ENCODE data around the gene PDSS2.
"Not testable (repeated sequence)": the region's sequence is repeated elsewhere in the genome, so short reads cannot be mapped to it uniquely, and the experiment has no call there.

Gene PDSS2

DNA sequence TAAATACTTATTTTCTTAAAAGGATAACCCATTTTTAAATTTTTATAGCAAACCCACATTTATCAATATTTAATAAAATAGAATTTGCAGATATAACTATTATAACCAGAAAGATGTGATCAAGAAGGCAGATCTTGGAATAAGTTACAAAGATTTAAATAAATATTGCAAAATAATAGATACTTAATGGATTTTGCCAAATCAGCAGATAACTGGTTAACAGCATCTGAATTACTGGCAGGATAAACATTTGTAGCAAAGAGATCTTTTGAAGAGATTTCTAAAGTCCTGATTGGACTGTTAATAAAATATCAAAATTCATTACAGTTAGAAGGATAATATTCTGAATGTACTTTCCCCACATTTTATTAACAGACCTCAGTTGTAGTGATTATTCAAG, 144.2 kb downstream of the PDSS2 start:
- peak in 1 of 3 experiments; percentile 48 for DNase-seq

DNA sequence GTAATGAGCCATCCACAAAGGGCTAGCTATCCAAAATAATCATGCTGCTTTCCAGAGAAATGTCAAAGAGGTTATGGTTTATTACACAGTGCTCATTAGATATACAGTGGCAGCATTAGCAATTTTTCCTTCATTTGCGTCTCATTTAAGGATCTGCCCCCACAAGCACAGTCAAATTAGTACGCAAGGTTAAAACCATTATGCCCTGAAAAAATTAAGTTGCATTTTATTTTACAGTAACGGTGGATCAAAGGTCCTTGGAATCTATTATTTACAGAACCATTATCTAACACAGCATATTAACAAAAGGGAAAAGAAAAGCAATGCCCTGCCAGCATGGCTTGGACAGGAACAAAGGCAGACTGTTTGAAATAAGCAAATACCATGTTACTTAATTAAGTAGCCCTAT, 144.8 kb downstream of the PDSS2 start:
- DNase-seq = peak in 2 of 3 experiments; percentile 75 to 94

GRCh38 chr6:107313776-107314175, 145.6 kb downstream of the PDSS2 start:
- DNase-seq = no peak

GRCh38 chr6:107310362-107310761, 149.0 kb downstream of the PDSS2 start:
- no peak for DNase-seq

- DNase-seq = peak in 1 of 3 experiments; percentile 23
Observed at GRCh38 chr6:107308677-107309076, 150.7 kb downstream of the PDSS2 start.

DNA sequence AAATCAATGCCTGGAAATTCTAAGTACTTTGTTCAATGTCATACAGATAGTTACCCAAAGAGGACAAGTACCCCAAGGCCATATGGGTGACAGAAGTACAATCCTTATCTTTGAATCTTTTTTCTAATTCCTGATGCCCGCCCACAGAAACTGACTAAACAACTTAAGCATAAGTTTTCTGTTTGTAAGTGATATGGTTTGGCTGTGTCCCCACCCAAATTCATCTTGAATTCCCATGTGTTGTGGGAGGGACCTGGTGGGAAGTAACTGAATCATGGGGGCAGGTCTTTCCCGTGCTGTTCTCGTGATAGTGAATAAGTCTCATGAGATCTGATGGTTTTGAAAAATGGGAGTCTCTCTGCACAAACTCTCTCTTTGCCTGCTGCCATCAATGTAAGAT, 153.4 kb downstream of the PDSS2 start:
- not testable (repeated sequence) for DNase-seq

- DNase-seq = no peak
Observed at GRCh38 chr6:107305391-107305790, 154.0 kb downstream of the PDSS2 start.

DNA sequence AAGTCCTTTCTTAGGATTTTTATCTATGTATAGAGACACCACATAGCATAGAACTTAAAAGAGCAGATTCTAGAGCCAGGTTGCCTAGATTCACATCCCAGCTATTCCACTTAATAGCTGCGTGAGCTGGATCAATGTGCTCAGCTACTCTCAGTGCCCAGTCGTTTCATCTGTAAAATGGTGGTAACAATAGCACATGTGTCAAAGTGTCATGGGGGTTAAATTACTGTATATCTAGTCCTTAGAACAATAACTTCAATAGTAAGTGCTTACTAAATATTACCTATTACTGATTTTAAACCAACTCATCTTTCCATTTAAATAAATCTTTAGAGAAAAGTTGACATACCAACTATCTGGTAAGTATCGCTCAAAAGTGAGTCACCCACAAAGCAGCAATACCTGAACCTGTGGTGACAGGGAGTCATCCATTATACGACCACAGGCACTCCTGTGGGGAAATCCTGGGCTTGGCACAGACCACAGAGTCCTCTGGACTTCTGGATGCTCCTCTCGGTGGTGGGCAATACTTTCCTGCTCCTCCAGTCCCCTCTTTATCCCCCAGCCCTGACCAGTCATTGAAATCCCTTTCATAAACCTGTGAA, 154.8 kb downstream of the PDSS2 start:
- DNase-seq = no peak

GRCh38 chr6:107293350-107293749, 166.0 kb downstream of the PDSS2 start:
- peak in 1 of 3 experiments; percentile 20 for DNase-seq

DNA sequence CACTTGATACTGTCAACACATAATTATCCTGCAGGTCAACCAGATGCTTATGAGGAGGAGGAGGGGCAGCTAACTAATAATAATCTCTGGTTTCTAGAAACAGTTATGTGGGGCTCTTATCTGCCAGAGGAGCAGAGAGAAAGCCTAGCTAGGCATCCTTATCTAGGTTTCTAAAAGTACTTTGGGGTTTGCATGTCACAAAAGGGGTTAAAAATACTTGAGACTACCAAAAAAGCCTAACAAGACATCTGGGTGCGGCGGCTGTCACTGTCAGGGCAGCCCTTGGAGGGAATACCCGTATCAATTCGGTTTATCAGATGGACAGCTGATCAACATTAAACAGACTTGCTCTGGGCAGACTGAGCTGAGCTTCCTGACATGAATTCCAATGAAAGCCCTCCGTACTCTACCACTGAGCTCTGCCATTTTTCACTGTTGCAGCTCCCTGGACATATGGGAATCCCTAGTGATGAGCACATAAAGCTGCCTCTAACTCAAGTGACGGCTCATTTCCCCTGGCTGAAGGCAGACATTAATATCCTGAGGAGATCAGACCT, 166.6 kb downstream of the PDSS2 start:
- peak in 1 of 3 experiments; percentile 26 for DNase-seq

DNA sequence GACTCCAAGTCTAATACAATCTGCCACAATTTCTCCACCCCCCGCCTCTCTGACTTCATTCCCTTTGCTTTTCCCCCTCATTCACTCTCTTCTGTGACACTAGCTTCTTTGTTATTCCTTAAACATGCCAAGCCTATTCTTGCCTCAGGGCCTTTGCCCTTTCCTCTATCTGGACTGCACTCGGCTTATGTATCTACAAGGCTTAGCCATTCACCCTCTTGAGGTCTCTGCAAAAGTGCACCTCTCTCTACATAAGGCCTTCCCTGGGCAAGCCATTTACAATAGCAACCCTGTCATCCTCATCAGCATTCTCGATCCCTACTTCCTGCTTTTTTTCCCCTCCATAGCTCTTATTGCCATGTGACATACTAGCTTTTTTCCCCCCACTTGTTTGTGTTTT, 168.9 kb downstream of the PDSS2 start:
- DNase-seq = no peak

DNA sequence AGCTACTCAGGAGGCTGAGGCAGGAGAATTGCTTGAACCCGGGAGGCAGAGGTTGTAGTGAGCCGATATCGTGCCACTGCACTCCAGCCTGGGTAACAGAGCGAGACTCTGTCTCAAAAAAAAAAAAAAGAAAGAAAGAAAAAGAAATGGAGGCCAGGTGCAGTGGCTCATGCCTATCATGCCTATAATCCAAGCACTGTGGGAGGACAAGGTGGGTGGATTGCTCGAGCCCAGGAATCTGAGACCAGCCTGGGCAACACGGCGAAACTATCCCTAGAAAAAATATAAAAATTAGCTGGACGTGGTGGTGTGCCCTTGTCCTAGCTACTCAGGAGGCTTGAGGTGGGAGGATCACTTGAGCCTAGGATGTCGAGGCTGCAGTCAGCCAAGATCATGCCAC, 170.1 kb downstream of the PDSS2 start:
- not testable (repeated sequence) for DNase-seq

- DNase-seq = not testable (repeated sequence)
Observed at GRCh38 chr6:107285683-107286082, 173.7 kb downstream of the PDSS2 start.

GRCh38 chr6:107284805-107285204, 174.6 kb downstream of the PDSS2 start:
- DNase-seq = no peak

GRCh38 chr6:107280791-107281190, 178.6 kb downstream of the PDSS2 start:
- DNase-seq = no peak

DNA sequence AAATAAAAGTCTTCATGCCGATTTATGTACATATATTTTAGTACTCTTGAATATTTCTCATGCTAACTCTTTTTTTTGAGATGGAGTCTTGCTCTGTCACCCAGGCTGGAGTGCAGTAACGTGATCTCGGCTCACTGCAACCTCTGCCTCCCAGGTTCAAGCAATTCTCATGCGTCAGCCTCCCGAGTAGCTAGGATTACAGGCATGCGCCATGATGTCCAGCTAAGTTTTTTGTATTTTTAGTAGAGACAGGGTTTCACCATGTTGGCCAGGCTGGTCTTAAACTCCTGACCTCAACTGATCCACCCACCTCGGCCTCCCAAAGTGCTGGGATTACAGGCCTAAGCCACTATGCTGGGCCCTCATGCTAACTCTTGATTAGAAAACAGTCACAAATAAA, 179.4 kb downstream of the PDSS2 start:
- DNase-seq = not testable (repeated sequence)

DNA sequence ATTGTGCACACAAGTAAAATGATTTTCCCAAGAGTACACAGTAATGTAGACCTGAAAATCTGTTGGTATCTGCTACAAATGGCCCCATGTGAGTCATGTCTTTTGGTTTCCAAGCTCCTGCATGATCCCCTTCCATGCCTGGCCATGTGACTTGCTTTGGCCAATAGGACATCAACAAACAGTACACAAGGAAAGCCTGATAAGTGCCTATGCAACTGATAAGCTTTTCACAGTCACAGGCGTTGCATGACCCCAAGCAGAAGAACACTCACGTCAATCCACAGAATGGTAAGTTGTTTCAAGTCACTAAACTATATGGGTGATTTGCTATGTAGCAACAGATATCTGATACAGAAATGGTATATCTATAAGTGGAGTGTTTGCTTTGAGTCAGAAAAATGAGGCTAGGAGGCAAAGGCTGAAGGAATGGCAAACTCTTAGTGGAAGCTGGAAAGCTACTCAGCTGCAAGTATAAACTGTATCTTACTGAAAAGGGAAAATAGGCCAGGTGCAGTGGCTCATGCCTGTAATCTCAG, 184.0 kb downstream of the PDSS2 start:
- no peak for DNase-seq

- no peak for DNase-seq
Observed at GRCh38 chr6:107274288-107274687, 185.1 kb downstream of the PDSS2 start.

DNA sequence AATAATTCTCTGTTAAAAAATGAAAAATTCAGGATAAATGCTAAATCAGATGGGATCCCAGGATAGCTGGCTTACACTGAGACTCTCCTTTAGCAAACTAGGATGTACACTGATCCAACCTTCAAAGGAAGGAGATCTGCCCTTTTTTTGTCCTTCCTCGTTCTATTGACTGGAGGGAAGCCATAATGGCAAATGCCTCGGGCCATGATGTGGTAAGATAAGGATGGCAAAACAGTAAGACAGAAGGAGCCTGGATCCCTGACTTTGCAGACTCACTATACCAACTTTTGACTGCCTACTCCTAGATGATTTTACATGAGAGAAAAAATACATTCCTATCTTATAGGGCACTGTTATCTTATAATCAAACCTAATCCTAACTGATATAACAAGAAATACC, 187.1 kb downstream of the PDSS2 start:
- DNase-seq = no peak

DNA sequence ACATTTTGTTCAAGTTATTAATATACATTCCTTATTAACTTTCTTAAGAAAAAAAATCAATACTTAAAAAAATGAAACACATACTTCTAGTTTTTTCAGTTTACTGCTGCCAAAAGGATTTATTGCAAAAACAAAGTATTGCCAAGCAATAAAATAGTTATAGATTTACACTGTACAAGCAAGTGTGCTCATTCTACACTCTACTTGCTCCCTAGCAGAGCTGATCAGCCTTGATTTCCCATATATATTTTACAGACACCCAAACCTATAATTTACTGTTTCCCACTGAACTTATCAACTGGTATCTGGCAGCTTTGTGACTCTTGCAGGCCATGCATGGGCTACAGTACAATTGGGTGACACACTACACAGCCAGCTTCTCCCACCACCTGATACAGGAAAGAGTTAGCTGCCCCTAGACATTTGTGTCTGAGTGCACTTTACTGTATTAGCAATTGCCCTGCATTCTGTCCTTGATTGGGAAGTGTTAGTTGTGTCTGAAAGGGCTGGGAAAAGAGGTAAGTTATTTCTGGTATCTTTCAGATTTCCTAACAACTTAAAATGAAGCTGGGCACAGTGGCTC, 188.1 kb downstream of the PDSS2 start:
- DNase-seq = peak in 1 of 3 experiments; percentile 34

DNA sequence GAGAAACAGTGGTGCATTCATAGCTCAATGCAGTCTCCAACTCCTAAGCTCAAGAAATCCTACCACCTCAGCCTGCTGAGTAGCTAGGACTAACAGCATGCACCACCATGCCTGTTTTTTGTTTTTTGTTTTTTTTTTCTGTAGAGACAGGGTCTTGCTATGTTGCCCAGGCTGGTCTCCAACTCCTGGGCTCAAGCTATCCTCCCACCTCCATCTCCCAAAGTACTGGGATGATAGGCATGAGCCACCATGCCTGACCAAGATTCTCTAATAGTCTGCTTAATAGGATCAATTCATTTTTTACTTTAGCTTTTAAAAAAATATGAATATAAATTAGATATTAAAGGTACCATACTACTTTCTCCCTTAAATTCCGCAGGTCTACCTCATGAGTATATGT, 191.7 kb downstream of the PDSS2 start:
- DNase-seq = no peak

DNA sequence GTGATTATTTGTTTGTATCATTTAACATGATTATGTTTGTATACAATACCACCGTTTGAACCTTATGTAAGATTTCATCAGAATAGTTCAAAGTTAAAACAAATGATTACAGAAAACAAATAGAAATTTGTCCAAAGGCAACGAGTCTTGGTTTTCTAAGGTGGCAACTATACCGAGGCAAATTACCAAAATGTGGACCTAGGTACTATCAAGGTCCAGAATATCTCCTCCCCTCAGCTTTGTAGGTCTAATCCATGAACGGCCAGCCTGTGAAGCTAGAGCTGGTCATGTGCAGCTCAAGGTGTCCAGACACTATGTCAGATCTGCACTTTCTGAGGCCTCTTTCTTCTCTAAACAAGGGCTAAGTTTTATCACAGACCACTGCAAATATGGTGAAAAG, 192.4 kb downstream of the PDSS2 start:
- no peak for DNase-seq

DNA sequence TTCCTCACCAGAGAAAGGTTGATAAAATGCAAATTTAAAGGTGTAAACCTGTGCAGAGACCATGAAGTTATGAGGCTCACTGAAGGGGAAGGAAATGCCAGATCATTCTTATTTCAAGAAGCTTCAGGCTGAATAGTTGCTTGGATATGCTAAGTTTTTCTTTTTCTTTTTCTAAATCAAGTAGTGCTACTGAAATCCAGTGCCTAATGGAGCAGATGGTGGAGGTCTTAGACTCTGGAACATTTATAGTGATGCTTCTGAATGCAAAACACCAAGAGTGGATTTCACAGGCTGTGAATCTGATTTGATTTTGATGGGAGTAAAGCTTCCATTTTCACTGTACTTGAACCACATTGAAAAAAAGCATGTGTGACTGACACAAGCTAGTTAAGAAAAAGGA, 192.8 kb downstream of the PDSS2 start:
- no peak for DNase-seq

- peak in 2 of 3 experiments; percentile 68 to 96 for DNase-seq
Observed at GRCh38 chr6:107264357-107264840, 195.0 kb downstream of the PDSS2 start.

Measured in NCI-H1417 (cell line).